GM23338 (cell line): ENCODE results near the gene HLCS.

ENCODE experiments used
- CREB1 ChIP-seq: fragments of 250-450 bp; sonication (Bioruptor Pico); IDR thresholded peaks from 2 replicates; pipeline ENCODE4 v1.5.0; 2020; ENCODE audit warnings: low read depth, mild to moderate bottlenecking, moderate library complexity
- EZH2 ChIP-seq: fragments of 200-600 bp; sonication (generic); IDR thresholded peaks from one replicate; pipeline ENCODE4 v1.8.0; 2017; ENCODE audit warnings: antibody characterized with exemption, mild to moderate bottlenecking, low read depth; ENCODE audit not compliant: unreplicated experiment
- EZH2phosphoT487 ChIP-seq: fragments of 200-600 bp; sonication (generic); IDR thresholded peaks from one replicate; pipeline ENCODE4 v1.8.1; 2018; ENCODE audit warnings: antibody characterized with exemption; ENCODE audit not compliant: unreplicated experiment
- JUNB ChIP-seq: IDR thresholded peaks from one replicate; pipeline ENCODE4 v1.6.1; 2016; ENCODE audit warnings: antibody characterized with exemption; ENCODE audit not compliant: unreplicated experiment
- POLR2AphosphoS5 ChIP-seq: IDR thresholded peaks from 2 replicates; pipeline ENCODE4 v1.6.1; 2016; ENCODE audit warnings: antibody characterized with exemption, low read depth
- REST ChIP-seq: IDR thresholded peaks from one replicate; pipeline ENCODE4 v1.6.1; 2018; ENCODE audit warnings: antibody characterized with exemption; ENCODE audit not compliant: unreplicated experiment
- STAT1 ChIP-seq: IDR thresholded peaks from one replicate; pipeline ENCODE4 v1.6.1; 2016; ENCODE audit warnings: antibody characterized with exemption; ENCODE audit not compliant: unreplicated experiment
- ZNF331 ChIP-seq: fragments of 250-450 bp; sonication (Bioruptor Pico); IDR thresholded peaks from 2 replicates; pipeline ENCODE4 v1.5.0; 2020; ENCODE audit warnings: low read depth, mild to moderate bottlenecking, moderate library complexity
- TF ChIP-seq, protein P1 (sequence below), 2 experiments: fragments of 200-600 bp in 1 of 2; sonication (generic) in 1 of 2; conservative IDR thresholded peaks; 2 replicates each; pipeline versions ENCODE4 v1.5.1 to v1.6.1; 2016 to 2017; ENCODE audit warnings: antibody characterized with exemption in 2 of 2, low read depth in 2 of 2, mild to moderate bottlenecking in 2 of 2, moderate library complexity in 1 of 2

DNA sequence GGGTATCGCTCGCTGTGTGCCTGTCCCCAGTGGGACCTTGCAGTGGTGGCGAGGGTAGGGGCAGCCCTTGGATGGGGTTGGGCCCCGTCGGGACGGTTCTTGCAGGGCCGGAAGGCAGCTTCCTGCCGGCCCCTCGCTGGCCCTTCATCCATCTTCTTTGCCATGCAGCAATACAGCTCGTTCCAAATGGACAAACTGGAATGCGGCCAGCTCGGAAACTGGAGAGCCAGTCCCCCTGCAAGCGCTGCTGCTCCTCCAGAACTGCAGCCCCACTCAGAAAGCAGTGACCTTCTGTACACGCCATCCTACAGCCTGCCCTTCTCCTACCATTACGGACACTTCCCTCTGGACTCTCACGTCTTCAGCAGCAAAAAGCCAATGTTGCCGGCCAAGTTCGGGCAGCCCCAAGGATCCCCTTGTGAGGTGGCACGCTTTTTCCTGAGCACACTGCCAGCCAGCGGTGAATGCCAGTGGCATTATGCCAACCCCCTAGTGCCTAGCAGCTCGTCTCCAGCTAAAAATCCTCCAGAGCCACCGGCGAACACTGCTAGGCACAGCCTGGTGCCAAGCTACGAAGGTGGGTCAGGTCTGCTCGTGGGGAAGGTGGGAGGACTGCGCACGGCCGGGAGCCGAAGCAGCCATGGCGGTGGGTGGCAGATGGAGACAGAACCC is 221.8 kb downstream of the HLCS start:
- TF ChIP-seq, protein P1, sequence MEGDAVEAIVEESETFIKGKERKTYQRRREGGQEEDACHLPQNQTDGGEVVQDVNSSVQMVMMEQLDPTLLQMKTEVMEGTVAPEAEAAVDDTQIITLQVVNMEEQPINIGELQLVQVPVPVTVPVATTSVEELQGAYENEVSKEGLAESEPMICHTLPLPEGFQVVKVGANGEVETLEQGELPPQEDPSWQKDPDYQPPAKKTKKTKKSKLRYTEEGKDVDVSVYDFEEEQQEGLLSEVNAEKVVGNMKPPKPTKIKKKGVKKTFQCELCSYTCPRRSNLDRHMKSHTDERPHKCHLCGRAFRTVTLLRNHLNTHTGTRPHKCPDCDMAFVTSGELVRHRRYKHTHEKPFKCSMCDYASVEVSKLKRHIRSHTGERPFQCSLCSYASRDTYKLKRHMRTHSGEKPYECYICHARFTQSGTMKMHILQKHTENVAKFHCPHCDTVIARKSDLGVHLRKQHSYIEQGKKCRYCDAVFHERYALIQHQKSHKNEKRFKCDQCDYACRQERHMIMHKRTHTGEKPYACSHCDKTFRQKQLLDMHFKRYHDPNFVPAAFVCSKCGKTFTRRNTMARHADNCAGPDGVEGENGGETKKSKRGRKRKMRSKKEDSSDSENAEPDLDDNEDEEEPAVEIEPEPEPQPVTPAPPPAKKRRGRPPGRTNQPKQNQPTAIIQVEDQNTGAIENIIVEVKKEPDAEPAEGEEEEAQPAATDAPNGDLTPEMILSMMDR (conservative IDR thresholded peaks at IDR 0.05; ENCODE audit: low read depth in 2 of 2) = no peak
- TF ChIP-seq EZH2 (no peak), POLR2AphosphoS5 (no peak), JUNB (no peak), EZH2phosphoT487 (no peak), REST (no peak), ZNF331 (CRISPR knock-in tag) (no peak), STAT1 (no peak), CREB1 (CRISPR knock-in tag) (no peak)
